ENCODE data around the gene DENND2C.
A peak's percentile ranks its signal among the peaks of the same experiment; 100 is the strongest.
"Not testable (repeated sequence)": the region's sequence is repeated elsewhere in the genome, so short reads cannot be mapped to it uniquely, and the experiment has no call there.

The DENND2C gene

GRCh38 chr1:114609026-114609425 is 60.8 kb downstream of the DENND2C start:
- DNase-seq (ENCODE audit: low read depth in 2 of 2), result no peak

GRCh38 chr1:114607223-114607622 is 62.6 kb downstream of the DENND2C start:
- no peak for DNase-seq (ENCODE audit: low read depth in 2 of 2)

- no peak for DNase-seq (ENCODE audit: low read depth in 2 of 2)
These were observed 71.9 kb downstream of the DENND2C start for GRCh38 chr1:114597949-114598348.

- no peak for DNase-seq (ENCODE audit: low read depth in 2 of 2)
These were observed 74.2 kb downstream of the DENND2C start for GRCh38 chr1:114595602-114596001.

- no peak for DNase-seq (ENCODE audit: low read depth in 2 of 2)
These were observed 75.8 kb downstream of the DENND2C start for GRCh38 chr1:114594046-114594445.

GRCh38 chr1:114589122-114589521 is 80.7 kb downstream of the DENND2C start:
- DNase-seq (ENCODE audit: low read depth in 2 of 2), result no peak

GRCh38 chr1:114588196-114588689 is 81.6 kb downstream of the DENND2C start:
- DNase-seq (ENCODE audit: low read depth in 2 of 2), result no peak

GRCh38 chr1:114587203-114587991 is 82.5 kb downstream of the DENND2C start:
- no peak for DNase-seq (ENCODE audit: low read depth in 2 of 2)

GRCh38 chr1:114586513-114587047 is 83.3 kb downstream of the DENND2C start:
- DNase-seq (ENCODE audit: low read depth in 2 of 2), result no peak

GRCh38 chr1:114585231-114585630 is 84.6 kb downstream of the DENND2C start:
- DNase-seq (ENCODE audit: low read depth in 2 of 2), result no peak

GRCh38 chr1:114581335-114582287 is 88.2 kb downstream of the DENND2C start, which contains the start of gene BCAS2:
Gene BCAS2, minus strand, starts transcription at chr1:114581615. Its CDS starts 24 bp downstream, at chr1:114581591.
- DNase-seq (ENCODE audit: low read depth in 2 of 2), result peak; percentile 90 to 92

- DNase-seq (ENCODE audit: low read depth in 2 of 2), result no peak
These were observed 95.5 kb downstream of the DENND2C start for GRCh38 chr1:114574365-114574764.

GRCh38 chr1:114564141-114564540 is 105.7 kb downstream of the DENND2C start:
- no peak for DNase-seq (ENCODE audit: low read depth in 2 of 2)

GRCh38 chr1:114562978-114563510 is 106.8 kb downstream of the DENND2C start:
- not testable (repeated sequence) for DNase-seq (ENCODE audit: low read depth in 2 of 2)

- DNase-seq (ENCODE audit: low read depth in 2 of 2), result no peak
These were observed 108.5 kb downstream of the DENND2C start for GRCh38 chr1:114561333-114561732.

GRCh38 chr1:114559356-114559755 is 110.5 kb downstream of the DENND2C start:
- no peak for DNase-seq (ENCODE audit: low read depth in 2 of 2)

GRCh38 chr1:114558544-114558943 is 111.3 kb downstream of the DENND2C start:
- no peak for DNase-seq (ENCODE audit: low read depth in 2 of 2)

GRCh38 chr1:114554577-114554976 is 115.3 kb downstream of the DENND2C start:
- DNase-seq (ENCODE audit: low read depth in 2 of 2), result no peak

- DNase-seq (ENCODE audit: low read depth in 2 of 2), result no peak
These were observed 117.7 kb downstream of the DENND2C start for GRCh38 chr1:114552106-114552639.

- no peak for DNase-seq (ENCODE audit: low read depth in 2 of 2)
These were observed 118.4 kb downstream of the DENND2C start for GRCh38 chr1:114551400-114551799.

- DNase-seq (ENCODE audit: low read depth in 2 of 2), result no peak
These were observed 119.5 kb downstream of the DENND2C start for GRCh38 chr1:114550336-114550735.
